Adipose tissue (tissue), 3 donors: ENCODE data around the gene PCED1B. TPM values are rescaled to one million over a fixed set of nuclear protein-coding genes. Genes with fewer than 3 reads are reported as not detected.

ENCODE experiments used
- H3K27ac ChIP-seq: one replicate; pipeline ENCODE4 v1.5.1; 2013; ENCODE audit warnings: low read depth, low read length
- WGBS, 3 donors: extraction: QIAGEN DNeasy Blood & Tissue Kit; methylation state at CpG; one replicate each; pipeline ENCODE4 v1.1.7; 2013; 5-methylcytosine and 5-hydroxymethylcytosine counted together
- polyA plus RNA-seq, 3 donors: library from polyadenylated mRNA; stranded (reverse); fragments of 200-250 nt; gene quantifications; one replicate each; pipeline ENCODE4 v1.2.3, GENCODE V29; 2013
- donor health status: healthy with polysubstance abuse.
- donor health status: Bipolar disorder and iron deficiency.
- donor health status: healthy.

Gene PCED1B
- polyA plus RNA-seq, 3 donors: 0.79 to 3.5 (median 2.7) TPM

- 98 to 99% (median 98%) methylated on average over 44 to 48 of the region's 48 CpGs for WGBS, 3 donors
- no peak overlapping the region for H3K27ac ChIP-seq
Measured at GRCh38 chr12:47235258-47236040, 156.0 kb downstream of the PCED1B start.

- 81 to 96% (median 83%) methylated on average over 13 of the region's 13 CpGs for WGBS, 3 donors
- H3K27ac ChIP-seq: no peak overlapping the region
Measured at GRCh38 chr12:47236109-47236714, 156.8 kb downstream of the PCED1B start.

- no peak overlapping the region for H3K27ac ChIP-seq
- WGBS, 3 donors: 50 to 85% (median 55%) methylated on average over 1 of the region's 1 CpG
Measured at GRCh38 chr12:47237751-47238211, 158.4 kb downstream of the PCED1B start.

- no peak overlapping the region for H3K27ac ChIP-seq
Measured at GRCh38 chr12:47238669-47239114, 159.3 kb downstream of the PCED1B start.

GRCh38 chr12:47242426-47242825 is 163.0 kb downstream of the PCED1B start:
- H3K27ac ChIP-seq: no peak overlapping the region
- WGBS, 3 donors: 87 to 95% (median 91%) methylated on average over 2 of the region's 2 CpGs

- no peak overlapping the region for H3K27ac ChIP-seq
- 74 to 78% (median 76%) methylated on average over 2 of the region's 2 CpGs for WGBS, 3 donors
Measured at GRCh38 chr12:47244835-47245234, 165.4 kb downstream of the PCED1B start.

- H3K27ac ChIP-seq: no peak overlapping the region
- 41 to 80% (median 64%) methylated on average over 2 of the region's 2 CpGs for WGBS, 3 donors
Measured at GRCh38 chr12:47245623-47246022, 166.2 kb downstream of the PCED1B start.

GRCh38 chr12:47247418-47247817 is 168.0 kb downstream of the PCED1B start:
- 18 to 82% (median 50%) methylated on average over 1 of the region's 1 CpG for WGBS, 3 donors
- H3K27ac ChIP-seq: no peak overlapping the region

- no peak overlapping the region for H3K27ac ChIP-seq
- WGBS, 3 donors: 68 to 81% (median 80%) methylated on average over 4 of the region's 4 CpGs
Measured at GRCh38 chr12:47249082-47249481, 169.7 kb downstream of the PCED1B start.

GRCh38 chr12:47249719-47250357 is 170.4 kb downstream of the PCED1B start:
- WGBS, 3 donors: 70 to 77% (median 71%) methylated on average over 7 of the region's 7 CpGs
- no peak overlapping the region for H3K27ac ChIP-seq

GRCh38 chr12:47251919-47252318 is 172.5 kb downstream of the PCED1B start:
- WGBS, 3 donors: 82 to 97% (median 95%) methylated on average over 3 of the region's 3 CpGs
- no peak overlapping the region for H3K27ac ChIP-seq

GRCh38 chr12:47264951-47265350 is 185.5 kb downstream of the PCED1B start:
- WGBS, 3 donors: 76 to 93% (median 82%) methylated on average over 4 of the region's 4 CpGs
- H3K27ac ChIP-seq: no peak overlapping the region

GRCh38 chr12:47265391-47265790 is 186.0 kb downstream of the PCED1B start:
- no peak overlapping the region for H3K27ac ChIP-seq
- 81 to 92% (median 88%) methylated on average over 4 of the region's 4 CpGs for WGBS, 3 donors

GRCh38 chr12:47267571-47267970 is 188.2 kb downstream of the PCED1B start:
- no peak overlapping the region for H3K27ac ChIP-seq
- 92 to 94% (median 93%) methylated on average over 4 of the region's 4 CpGs for WGBS, 3 donors

- H3K27ac ChIP-seq: no peak overlapping the region
- 86 to 90% (median 89%) methylated on average over 13 of the region's 13 CpGs for WGBS, 3 donors
Measured at GRCh38 chr12:47268501-47269454, 189.4 kb downstream of the PCED1B start.

GRCh38 chr12:47269916-47270315 is 190.5 kb downstream of the PCED1B start:
- WGBS, 3 donors: 77 to 83% (median 82%) methylated on average over 1 of the region's 1 CpG
- no peak overlapping the region for H3K27ac ChIP-seq

GRCh38 chr12:47270782-47271664 is 191.6 kb downstream of the PCED1B start:
- H3K27ac ChIP-seq: no peak overlapping the region
- WGBS, 3 donors: 69 to 87% (median 79%) methylated on average over 4 of the region's 4 CpGs
